DMS153 treated with DMSO at 0.1 percent for 48 hours (cell line): ENCODE measurements around the gene FRG2C.
"Not testable (repeated sequence)": the region's sequence is repeated elsewhere in the genome, so short reads cannot be mapped to it uniquely, and the experiment has no call there.

ENCODE experiments used
- DNase-seq: peaks from one replicate; lab custom pipeline; 2025; ENCODE audit not compliant: unreplicated experiment; lab: John Stamatoyannopoulos, UW

Gene FRG2C

GRCh38 chr3:75664028-75664427, at the start of gene FRG2C:
Gene FRG2C (plus strand): TSS chr3:75664328. CDS start chr3:75664380, 52 bp downstream.
- not testable (repeated sequence) for DNase-seq

GRCh38 chr3:75618666-75619305, 45.3 kb upstream of the FRG2C start:
- DNase-seq = not testable (repeated sequence)

GRCh38 chr3:75619481-75620031, 44.6 kb upstream of the FRG2C start:
- not testable (repeated sequence) for DNase-seq

GRCh38 chr3:75621772-75622171, 42.4 kb upstream of the FRG2C start:
- DNase-seq = not testable (repeated sequence)

- DNase-seq = not testable (repeated sequence)
Observed at GRCh38 chr3:75623656-75624055, 40.5 kb upstream of the FRG2C start.

DNA sequence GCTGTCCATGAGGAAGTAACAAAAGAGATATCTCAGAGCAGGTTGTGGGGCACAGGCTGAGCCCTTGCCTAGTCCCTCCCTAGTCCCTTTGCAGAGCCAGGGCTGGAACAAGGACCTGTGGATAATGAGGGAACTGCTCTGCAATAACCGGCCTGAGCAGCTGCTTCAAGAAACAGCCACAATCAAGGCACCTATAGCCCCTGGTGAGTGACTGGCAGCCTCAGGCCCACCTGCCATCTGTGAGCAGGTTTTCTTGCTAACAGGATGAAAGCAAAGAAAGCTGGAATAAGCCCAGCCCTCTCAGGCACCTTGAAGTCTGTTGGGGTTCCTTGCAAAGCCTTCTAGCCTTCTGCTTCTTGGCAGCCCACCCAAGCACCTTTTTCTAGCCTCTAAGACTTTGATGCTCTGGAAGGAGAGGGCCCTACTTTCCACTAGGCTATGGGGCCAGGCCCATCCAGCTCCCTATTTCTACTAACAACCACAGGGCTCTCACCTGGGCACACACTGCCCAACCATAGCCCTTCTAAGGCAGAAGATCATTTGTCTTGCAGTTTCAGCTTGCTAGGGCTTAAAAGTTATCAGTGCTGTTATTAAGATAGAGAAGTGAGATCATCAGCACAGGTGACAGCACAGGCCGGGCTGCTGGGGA, 33.1 kb upstream of the FRG2C start:
- not testable (repeated sequence) for DNase-seq

DNA sequence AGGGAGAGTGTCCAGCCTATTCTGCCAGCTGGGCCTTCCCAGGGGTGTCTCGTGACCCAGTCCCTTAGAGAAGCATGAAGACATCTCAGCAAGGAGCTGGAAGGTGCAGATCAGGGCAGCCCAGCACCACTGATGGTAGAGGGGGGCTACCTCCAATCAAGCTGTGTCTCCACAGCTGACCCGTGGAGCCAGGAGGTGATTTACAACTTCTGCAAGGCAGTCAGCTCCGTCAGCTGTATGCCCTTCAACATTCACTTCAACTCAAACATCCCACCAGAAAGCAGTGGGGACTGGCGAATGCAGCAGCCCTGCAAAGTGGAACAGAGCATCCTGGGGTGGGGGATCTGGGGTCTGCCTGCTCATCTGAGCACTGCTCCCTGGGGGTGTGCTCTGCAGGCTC, 32.6 kb upstream of the FRG2C start:
- DNase-seq = no peak

DNA sequence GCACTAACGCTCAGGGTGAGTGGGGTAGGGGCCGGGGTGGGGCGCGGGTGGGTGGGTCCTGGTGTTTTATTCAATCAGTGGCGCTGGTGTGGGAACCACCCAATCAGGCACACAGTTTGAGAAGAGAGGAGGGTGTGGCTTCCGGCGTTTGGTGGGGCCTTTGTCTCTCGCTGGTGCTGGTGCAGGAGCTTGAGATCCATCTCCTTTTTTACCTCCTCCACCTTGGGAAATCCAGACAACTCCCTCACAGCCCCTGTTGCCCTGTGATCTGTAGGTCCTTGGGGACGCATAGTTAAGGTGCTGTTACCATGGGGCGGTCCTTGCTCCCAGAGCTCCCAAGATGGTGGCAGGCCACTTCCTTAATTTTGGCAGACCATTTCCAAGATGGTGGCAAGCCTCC, 25.2 kb upstream of the FRG2C start:
- DNase-seq = not testable (repeated sequence)

GRCh38 chr3:75641107-75641517, 23.0 kb upstream of the FRG2C start:
- not testable (repeated sequence) for DNase-seq

GRCh38 chr3:75643031-75643800, 20.9 kb upstream of the FRG2C start:
- DNase-seq = not testable (repeated sequence)

- DNase-seq = not testable (repeated sequence)
Observed at GRCh38 chr3:75645548-75645947, 18.6 kb upstream of the FRG2C start.

- no peak for DNase-seq
Observed at GRCh38 chr3:75650191-75650590, 13.9 kb upstream of the FRG2C start.

GRCh38 chr3:75655101-75655904, 8.8 kb upstream of the FRG2C start:
- not testable (repeated sequence) for DNase-seq

GRCh38 chr3:75655956-75656355, 8.2 kb upstream of the FRG2C start:
- DNase-seq = not testable (repeated sequence)

GRCh38 chr3:75658411-75659107, 5.6 kb upstream of the FRG2C start:
- DNase-seq = not testable (repeated sequence)

DNA sequence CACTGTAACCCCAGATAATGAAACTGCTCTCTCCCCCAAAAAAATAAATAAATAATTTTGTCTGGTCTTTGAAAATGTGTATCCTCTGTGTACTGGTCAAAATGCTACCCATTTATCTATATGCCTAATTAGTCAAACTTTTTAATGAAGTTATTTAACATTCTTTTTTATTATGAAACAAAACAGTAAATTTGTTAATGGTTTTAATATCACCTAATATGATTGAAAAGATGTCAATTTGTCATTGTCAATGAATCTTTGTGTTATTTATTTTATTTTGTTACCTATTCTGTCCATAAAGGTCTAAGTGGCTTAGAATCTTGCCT, 5.1 kb upstream of the FRG2C start:
- not testable (repeated sequence) for DNase-seq

GRCh38 chr3:75665626-75666025, 1.5 kb downstream of the FRG2C start:
- not testable (repeated sequence) for DNase-seq

DNA sequence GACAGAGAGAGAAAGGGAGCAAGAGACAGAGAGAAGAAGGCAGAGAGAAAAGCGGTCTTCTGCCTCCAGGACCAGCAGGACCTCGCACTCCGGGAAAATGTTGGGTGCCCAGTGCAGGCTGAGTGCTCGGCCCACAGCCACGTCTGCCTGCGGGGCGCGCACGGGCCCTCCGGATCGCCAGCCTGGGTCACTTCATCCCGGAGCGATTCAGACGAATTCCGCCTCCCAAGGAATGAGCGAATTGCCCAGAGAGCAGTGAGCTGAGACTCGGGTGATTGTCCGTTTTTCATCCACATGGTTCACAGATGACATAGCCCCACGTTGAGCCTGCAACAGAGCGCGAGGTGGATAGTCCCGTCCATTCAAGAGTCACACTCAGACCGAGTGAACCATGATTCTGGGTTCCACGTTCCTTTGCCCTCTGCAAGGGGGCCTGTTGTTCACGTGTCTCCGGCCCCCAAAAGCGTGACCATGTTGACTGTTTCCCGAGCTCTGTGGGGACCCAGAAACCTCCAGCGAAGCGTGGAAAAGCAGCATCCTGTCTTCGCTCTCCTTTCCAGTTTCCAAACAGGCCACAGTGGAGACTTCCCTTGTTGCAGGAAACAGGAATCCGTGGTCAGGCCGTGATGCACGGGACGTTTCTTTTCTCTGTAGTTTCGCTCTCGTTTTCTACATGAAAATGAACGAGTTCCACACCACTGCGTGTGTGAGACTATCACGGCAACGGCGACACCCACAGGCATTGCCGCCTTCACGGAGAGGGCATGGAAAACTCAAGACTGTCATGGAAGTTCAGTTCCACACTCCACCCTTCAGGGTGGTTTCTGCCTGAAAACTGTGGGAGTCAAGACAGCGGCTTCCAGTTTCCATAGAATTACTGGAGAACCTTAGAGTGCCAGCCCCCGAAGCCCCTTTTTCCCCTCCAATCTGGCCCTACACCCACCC, 3.9 kb downstream of the FRG2C start:
- DNase-seq = not testable (repeated sequence)

- not testable (repeated sequence) for DNase-seq
Observed at GRCh38 chr3:75668759-75669347, 4.7 kb downstream of the FRG2C start.
